Spinal cord (tissue), 10 donors: ENCODE data around the gene NUDT3. TPM values are rescaled to one million over a fixed set of nuclear protein-coding genes. Genes with fewer than 3 reads are reported as not detected.
"Not testable (repeated sequence)": the region's sequence is repeated elsewhere in the genome, so short reads cannot be mapped to it uniquely, and the experiment has no call there.

Experiments
- DNase-seq, 6 donors: peaks; one replicate each; pipeline versions ENCODE4 v3.0.0 to v3.0.0-alpha.2; 2013 to 2015; ENCODE audit warnings: low spot score in 6 of 6, low read depth in 4 of 6
- H3K27ac ChIP-seq: one replicate; pipeline ENCODE4 v1.5.1; 2013; ENCODE audit warnings: low read depth, low read length, control low read depth
- H3K27me3 ChIP-seq: one replicate; pipeline ENCODE4 v1.6.1; 2013; ENCODE audit warnings: low read length; ENCODE audit not compliant: control insufficient read depth, insufficient read depth
- H3K36me3 ChIP-seq: one replicate; pipeline ENCODE4 v1.6.1; 2013; ENCODE audit warnings: low read length; ENCODE audit not compliant: control insufficient read depth, insufficient read depth
- H3K4me1 ChIP-seq: one replicate; pipeline ENCODE4 v1.6.1; 2013; ENCODE audit warnings: low read length; ENCODE audit not compliant: control insufficient read depth, insufficient read depth
- H3K4me3 ChIP-seq: one replicate; pipeline ENCODE4 v1.5.1; 2013; ENCODE audit warnings: low read depth, low read length, control low read depth
- H3K9me3 ChIP-seq: one replicate; pipeline ENCODE4 v1.6.1; 2013; ENCODE audit warnings: low read length; ENCODE audit not compliant: control insufficient read depth, insufficient read depth
- WGBS: methylation state at CpG from one replicate; pipeline ENCODE4 v1.1.5; 2013; ENCODE audit warnings: missing lambda C conversion rate; ENCODE audit not compliant: insufficient coverage; 5-methylcytosine and 5-hydroxymethylcytosine counted together
- polyA plus RNA-seq, 2 donors: library from polyadenylated mRNA; unstranded; fragments of 120-200 nt; gene quantifications; one replicate each; pipeline ENCODE4 v1.2.1, GENCODE V29; 2013; ENCODE audit not compliant: insufficient read length in 2 of 2
- total RNA-seq, 2 donors: library from RNA; depleted of rRNA in 1 of 2; stranded (reverse); fragments of 120-200 nt in 1 of 2; fragments of >200 nt in 1 of 2; gene quantifications; one replicate each; pipeline versions ENCODE4 v1.2.3 to v1.2.4, GENCODE V29; 2013 to 2014
- donor health status: healthy.

The NUDT3 gene
- total and polyA plus RNA-seq, 4 donors, result 43.8 to 106 (median 59.8) TPM

- WGBS, result 100% methylated on average over 1 of the region's 3 CpGs
Measured at GRCh38 chr6:34275128-34275804, 117.2 kb downstream of the NUDT3 start.

GRCh38 chr6:34274129-34274528 lies 118.3 kb downstream of the NUDT3 start:
- 100% methylated on average over 1 of the region's 1 CpG for WGBS
- no peak overlapping the region for H3K27ac ChIP-seq
- no peak for DNase-seq
- H3K4me1 ChIP-seq, result no peaks in the 10 kb centered on the region
- H3K27me3 ChIP-seq, result no peaks in the 10 kb centered on the region
- no peaks in the 10 kb centered on the region for H3K9me3 ChIP-seq
- H3K4me3 ChIP-seq, result no peak overlapping the region
- H3K36me3 ChIP-seq, result peaks cover 7% of the 10 kb centered on the region

More at GRCh38 chr6:34275128-34275804, 117.2 kb downstream of the NUDT3 start:
- no peak overlapping the region for H3K27ac ChIP-seq
- peaks cover 13% of the 10 kb centered on the region for H3K36me3 ChIP-seq
- no peak for DNase-seq
- no peak overlapping the region for H3K4me3 ChIP-seq
- no peaks in the 10 kb centered on the region for H3K4me1 ChIP-seq
- H3K9me3 ChIP-seq, result no peaks in the 10 kb centered on the region
- H3K27me3 ChIP-seq, result no peaks in the 10 kb centered on the region

- Histone ChIP-seq H3K4me3 (no peak overlapping the region), H3K27me3 (no peaks in the 10 kb centered on the region), H3K4me1 (no peaks in the 10 kb centered on the region), H3K36me3 (peaks cover 5% of the 10 kb centered on the region), H3K9me3 (no peaks in the 10 kb centered on the region), H3K27ac (no peak overlapping the region)
- DNase-seq, result no peak
- WGBS, result 70% methylated on average over 2 of the region's 3 CpGs
Measured at GRCh38 chr6:34273242-34273805, 119.1 kb downstream of the NUDT3 start.

GRCh38 chr6:34272013-34272926 lies 120.2 kb downstream of the NUDT3 start:
- no peak overlapping the region for H3K4me3 ChIP-seq
- H3K27ac ChIP-seq, result no peak overlapping the region
- H3K27me3 ChIP-seq, result no peaks in the 10 kb centered on the region
- no peak for DNase-seq
- WGBS, result 85% methylated on average over 5 of the region's 13 CpGs
- peaks cover 5% of the 10 kb centered on the region for H3K36me3 ChIP-seq
- no peaks in the 10 kb centered on the region for H3K9me3 ChIP-seq
- no peaks in the 10 kb centered on the region for H3K4me1 ChIP-seq

- not testable (repeated sequence) for H3K9me3 ChIP-seq, H3K27ac ChIP-seq, H3K27me3 ChIP-seq, H3K4me3 ChIP-seq, H3K36me3 ChIP-seq, H3K4me1 ChIP-seq, DNase-seq
- whole genome bisulfite sequencing, result 55% methylated on average over 10 of the region's 17 CpGs
Measured at GRCh38 chr6:34269658-34270341, 122.7 kb downstream of the NUDT3 start.

GRCh38 chr6:34269132-34269531 lies 123.3 kb downstream of the NUDT3 start:
- no CpG with 5 or more reads among the region's 25 CpGs for WGBS
- H3K36me3 ChIP-seq, H3K4me1 ChIP-seq, H3K4me3 ChIP-seq, H3K27ac ChIP-seq, H3K9me3 ChIP-seq, DNase-seq, H3K27me3 ChIP-seq: not testable (repeated sequence)

- H3K36me3 ChIP-seq, result peaks cover 10% of the 10 kb centered on the region
- no peaks in the 10 kb centered on the region for H3K4me1 ChIP-seq
- peaks cover 6% of the 10 kb centered on the region for H3K9me3 ChIP-seq
- WGBS, result 96% methylated on average over 2 of the region's 2 CpGs
- H3K27ac ChIP-seq, result no peak overlapping the region
- no peak overlapping the region for H3K4me3 ChIP-seq
- no peak for DNase-seq
- no peaks in the 10 kb centered on the region for H3K27me3 ChIP-seq
Measured at GRCh38 chr6:34267746-34268145, 124.7 kb downstream of the NUDT3 start.

- DNase-seq, H3K4me3 ChIP-seq, H3K9me3 ChIP-seq, H3K4me1 ChIP-seq, H3K36me3 ChIP-seq, H3K27me3 ChIP-seq, H3K27ac ChIP-seq: not testable (repeated sequence)
- WGBS, result 72% methylated on average over 21 of the region's 23 CpGs
Measured at GRCh38 chr6:34263484-34263883, 129.0 kb downstream of the NUDT3 start.

- H3K9me3 ChIP-seq, result peaks cover 6% of the 10 kb centered on the region
- no peak overlapping the region for H3K4me3 ChIP-seq
- H3K36me3 ChIP-seq, result peaks cover 5% of the 10 kb centered on the region
- H3K27ac ChIP-seq, result no peak overlapping the region
- H3K4me1 ChIP-seq, result no peaks in the 10 kb centered on the region
- no peak for DNase-seq
- H3K27me3 ChIP-seq, result no peaks in the 10 kb centered on the region
- 96% methylated on average over 13 of the region's 17 CpGs for WGBS
Measured at GRCh38 chr6:34260576-34261267, 131.7 kb downstream of the NUDT3 start.
